Endothelial cell (in vitro differentiated cells): ENCODE results near the gene TPSAB1. TPM values are rescaled to one million over a fixed set of nuclear protein-coding genes. Genes with fewer than 3 reads are reported as not detected.

ENCODE experiments used
- DNase-seq: peaks from one replicate; pipeline ENCODE4 v3.0.0; 2021; ENCODE audit warnings: low spot score
- H3K27ac Mint-ChIP-seq: one replicate; pipeline ENCODE4 v1.8.0; 2021; ENCODE audit warnings: mixed read lengths, inconsistent platforms; ENCODE audit not compliant: unreplicated experiment
- H3K27me3 Mint-ChIP-seq: one replicate; pipeline ENCODE4 v1.8.0; 2021; ENCODE audit warnings: mild to moderate bottlenecking, moderate library complexity, mixed read lengths, inconsistent platforms; ENCODE audit not compliant: unreplicated experiment
- H3K36me3 Mint-ChIP-seq: one replicate; pipeline ENCODE4 v1.8.0; 2021; ENCODE audit warnings: mild to moderate bottlenecking, low read depth, mixed read lengths, inconsistent platforms; ENCODE audit not compliant: unreplicated experiment
- H3K4me1 Mint-ChIP-seq: one replicate; pipeline ENCODE4 v1.8.0; 2021; ENCODE audit warnings: mild to moderate bottlenecking, mixed read lengths, inconsistent platforms; ENCODE audit not compliant: unreplicated experiment
- H3K4me3 Mint-ChIP-seq: one replicate; pipeline ENCODE4 v1.8.0; 2021; ENCODE audit warnings: mild to moderate bottlenecking, mixed read lengths, inconsistent platforms; ENCODE audit not compliant: unreplicated experiment
- H3K9me3 Mint-ChIP-seq: one replicate; pipeline ENCODE4 v1.8.0; 2021; ENCODE audit warnings: mixed read lengths, inconsistent platforms; ENCODE audit not compliant: unreplicated experiment
- total RNA-seq: library from RNA; stranded (reverse); fragmentation: NEBNext Ultra II Directional; extraction: Animal tissue kit (Norgen Biotek cat#: 25700); gene quantifications from one replicate; pipeline ENCODE4 v1.2.1, GENCODE V29; 2021; ENCODE audit not compliant: unreplicated experiment
- TF ChIP-seq, protein P1 (sequence below): fragments of 200-600 bp; sonication (generic); IDR thresholded peaks from one replicate; pipeline ENCODE4 v1.5.0; 2021; ENCODE audit warnings: antibody characterized with exemption; ENCODE audit not compliant: unreplicated experiment

The TPSAB1 gene
- total RNA-seq, 1 donor from 2014 or later: not detected

DNA sequence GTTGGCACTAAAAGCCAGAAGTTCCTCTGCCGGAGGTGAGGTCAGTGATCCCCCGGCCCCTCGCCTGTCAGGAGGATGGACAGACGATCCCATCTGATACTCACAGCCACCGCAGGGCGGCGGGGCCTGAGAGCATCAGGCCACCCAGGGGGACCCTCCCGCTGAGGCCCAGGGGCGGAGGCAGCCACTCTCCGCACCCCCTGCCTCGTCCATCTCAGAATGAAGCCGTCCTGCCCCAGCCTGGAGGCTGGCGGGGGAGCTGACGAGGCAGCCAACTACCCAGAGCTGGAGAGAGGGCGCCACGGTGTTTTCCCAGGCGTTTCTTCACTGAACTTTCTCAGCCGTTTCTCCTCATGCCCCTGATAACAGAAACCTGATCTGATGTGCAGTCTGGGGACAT, 38.0 kb downstream of the TPSAB1 start:
- Mint-ChIP-seq H3K9me3 (no peaks in the 10 kb centered on the region), H3K27ac (no peak overlapping the region), H3K27me3 (peaks cover 7% of the 10 kb centered on the region), H3K4me1 (peaks cover 4% of the 10 kb centered on the region), H3K4me3 (no peak overlapping the region), H3K36me3 (peaks cover 4% of the 10 kb centered on the region)
- DNase-seq: no peak
- TF ChIP-seq, protein P1, sequence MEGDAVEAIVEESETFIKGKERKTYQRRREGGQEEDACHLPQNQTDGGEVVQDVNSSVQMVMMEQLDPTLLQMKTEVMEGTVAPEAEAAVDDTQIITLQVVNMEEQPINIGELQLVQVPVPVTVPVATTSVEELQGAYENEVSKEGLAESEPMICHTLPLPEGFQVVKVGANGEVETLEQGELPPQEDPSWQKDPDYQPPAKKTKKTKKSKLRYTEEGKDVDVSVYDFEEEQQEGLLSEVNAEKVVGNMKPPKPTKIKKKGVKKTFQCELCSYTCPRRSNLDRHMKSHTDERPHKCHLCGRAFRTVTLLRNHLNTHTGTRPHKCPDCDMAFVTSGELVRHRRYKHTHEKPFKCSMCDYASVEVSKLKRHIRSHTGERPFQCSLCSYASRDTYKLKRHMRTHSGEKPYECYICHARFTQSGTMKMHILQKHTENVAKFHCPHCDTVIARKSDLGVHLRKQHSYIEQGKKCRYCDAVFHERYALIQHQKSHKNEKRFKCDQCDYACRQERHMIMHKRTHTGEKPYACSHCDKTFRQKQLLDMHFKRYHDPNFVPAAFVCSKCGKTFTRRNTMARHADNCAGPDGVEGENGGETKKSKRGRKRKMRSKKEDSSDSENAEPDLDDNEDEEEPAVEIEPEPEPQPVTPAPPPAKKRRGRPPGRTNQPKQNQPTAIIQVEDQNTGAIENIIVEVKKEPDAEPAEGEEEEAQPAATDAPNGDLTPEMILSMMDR: no peak

DNA sequence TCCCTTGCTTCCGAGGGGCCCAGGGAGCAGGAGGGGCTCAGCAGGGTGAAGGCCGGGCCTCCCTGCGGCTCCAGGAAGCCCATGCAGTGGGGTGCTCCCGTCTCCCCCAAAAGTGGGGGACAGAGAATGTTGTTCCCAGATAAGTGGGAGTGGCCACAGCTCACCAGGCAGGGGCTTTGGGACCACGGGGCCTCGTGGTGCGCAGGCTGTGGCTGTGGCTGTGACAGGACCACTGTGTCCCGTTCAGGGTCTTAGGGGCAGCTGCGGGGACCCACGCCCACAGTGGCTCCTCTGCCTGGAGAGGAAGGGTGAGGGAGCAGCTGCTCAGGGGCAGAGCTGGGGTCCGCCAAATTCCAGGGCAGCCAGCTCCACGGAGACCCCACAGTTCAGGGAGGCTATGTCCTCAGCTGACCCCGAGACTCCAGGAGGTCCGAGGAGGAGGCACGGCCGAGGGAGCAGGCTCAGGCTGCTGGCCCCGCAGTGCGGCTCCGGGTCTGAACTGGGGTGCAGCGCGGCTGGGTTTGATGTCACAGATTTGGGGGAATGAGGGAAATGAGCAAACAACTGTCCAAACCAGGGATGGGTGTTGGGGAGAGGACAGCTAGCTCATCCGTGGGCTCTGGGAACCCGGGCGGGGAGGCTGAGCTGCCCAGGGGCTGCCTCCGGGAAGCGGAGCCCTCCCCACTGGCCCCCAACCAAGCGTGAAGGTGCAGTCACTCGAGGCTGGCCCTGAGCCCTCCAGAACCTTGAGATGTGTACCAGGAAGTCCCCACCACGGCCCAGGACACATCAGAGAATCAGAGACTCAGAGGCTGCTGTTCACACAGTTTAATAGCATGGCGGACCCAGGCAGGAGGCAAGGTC, 38.8 kb downstream of the TPSAB1 start:
- Mint-ChIP-seq H3K36me3 (peaks cover 4% of the 10 kb centered on the region), H3K9me3 (no peaks in the 10 kb centered on the region), H3K27me3 (peaks cover 8% of the 10 kb centered on the region), H3K27ac (no peak overlapping the region), H3K4me1 (peaks cover 7% of the 10 kb centered on the region), H3K4me3 (no peak overlapping the region)
- TF ChIP-seq, protein P1: no peak
- DNase-seq: no peak

DNA sequence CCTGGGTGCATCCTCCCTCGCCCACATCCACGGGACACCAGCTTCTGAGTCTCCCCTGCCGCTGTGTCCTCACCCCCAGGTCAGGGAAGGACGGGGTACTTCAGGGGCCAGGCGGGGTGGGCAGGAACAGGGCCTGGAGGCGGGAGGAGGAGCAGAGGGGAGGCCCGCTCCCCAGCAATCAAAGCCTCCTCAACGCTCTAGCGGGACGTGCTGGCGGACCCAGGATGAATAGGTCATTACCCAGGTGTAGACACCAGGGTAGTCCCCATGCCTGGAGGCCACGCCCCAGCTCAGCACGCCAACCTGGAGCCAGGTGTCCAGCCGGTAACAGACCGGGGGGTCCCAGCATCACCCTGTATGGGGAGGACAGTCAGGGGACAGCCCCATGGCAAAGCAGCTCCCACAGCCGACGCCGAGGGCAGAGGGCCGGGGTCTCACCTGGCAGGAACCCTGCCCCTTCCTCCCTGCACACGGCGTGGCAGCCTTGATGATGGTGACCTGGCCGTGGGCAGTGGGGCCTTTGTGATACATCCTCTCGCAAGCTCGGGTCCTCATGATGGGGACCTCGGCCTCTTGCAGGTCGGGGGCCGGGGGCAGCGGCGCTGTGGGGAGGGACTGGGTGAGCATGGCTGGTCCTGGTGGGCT, 39.6 kb downstream of the TPSAB1 start:
- H3K27me3 Mint-ChIP-seq: peaks cover 9% of the 10 kb centered on the region
- H3K27ac Mint-ChIP-seq: no peak overlapping the region
- TF ChIP-seq, protein P1: no peak

DNA sequence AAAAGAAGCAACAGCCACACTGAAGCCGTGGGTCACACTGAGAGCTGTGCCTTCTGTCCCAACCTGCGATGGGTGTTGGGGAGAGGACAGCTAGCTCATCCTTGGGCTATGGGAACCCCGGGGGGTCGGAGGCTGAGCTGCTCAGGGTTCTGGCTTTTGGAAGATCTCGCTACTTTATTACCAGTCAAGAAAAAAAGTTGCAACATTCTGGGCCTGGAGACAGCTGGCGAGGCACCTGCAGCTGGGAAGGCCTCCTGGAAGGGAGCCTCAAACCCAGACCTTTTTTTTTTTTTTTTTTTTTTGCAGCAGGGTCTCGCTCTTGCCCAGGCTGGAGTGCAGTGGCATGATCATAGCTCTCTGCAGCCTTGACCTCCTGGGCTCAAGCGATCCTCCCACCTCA, 40.3 kb downstream of the TPSAB1 start:
- Mint-ChIP-seq H3K36me3 (no peaks in the 10 kb centered on the region), H3K4me3 (no peak overlapping the region), H3K27me3 (peaks cover 7% of the 10 kb centered on the region), H3K4me1 (peaks cover 7% of the 10 kb centered on the region), H3K9me3 (no peaks in the 10 kb centered on the region), H3K27ac (no peak overlapping the region)
- DNase-seq: no peak
- TF ChIP-seq, protein P1: no peak

More for the DNA sequence above, 39.6 kb downstream of the TPSAB1 start:
- Mint-ChIP-seq H3K4me3 (no peak overlapping the region), H3K36me3 (peaks cover 4% of the 10 kb centered on the region), H3K4me1 (peaks cover 7% of the 10 kb centered on the region), H3K9me3 (no peaks in the 10 kb centered on the region)
- no peak for DNase-seq

DNA sequence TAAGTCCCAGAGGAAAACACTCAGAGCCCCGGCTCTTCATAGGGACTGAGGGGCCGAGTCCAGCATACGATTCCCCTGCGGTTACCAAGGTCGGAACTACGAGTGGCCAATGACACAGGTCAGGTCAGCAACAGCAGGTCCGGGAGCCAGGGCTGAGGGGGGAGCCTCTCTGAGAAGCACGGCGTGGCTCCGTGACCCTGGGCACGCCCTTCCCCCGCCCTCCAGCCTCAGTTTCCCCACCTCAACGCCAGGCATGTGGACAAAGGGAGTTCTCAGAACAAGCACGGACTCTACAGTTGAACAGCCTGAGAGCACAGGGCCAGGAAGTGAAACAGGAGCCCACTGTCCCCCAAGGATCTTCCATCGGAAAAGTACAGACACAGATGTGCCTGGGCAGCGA, 41.0 kb downstream of the TPSAB1 start:
- Mint-ChIP-seq H3K4me1 (peaks cover 7% of the 10 kb centered on the region), H3K9me3 (no peaks in the 10 kb centered on the region), H3K4me3 (no peak overlapping the region), H3K27me3 (peaks cover 7% of the 10 kb centered on the region), H3K36me3 (no peaks in the 10 kb centered on the region), H3K27ac (no peak overlapping the region)
- TF ChIP-seq, protein P1: no peak
- DNase-seq: no peak
